ENCODE data around the gene MDFIC2.
"Not testable (repeated sequence)": the region's sequence is repeated elsewhere in the genome, so short reads cannot be mapped to it uniquely, and the experiment has no call there.

MDFIC2 gene

GRCh38 chr3:70250492-70250891, 61.9 kb downstream of the MDFIC2 start:
- DNase-seq, result no peak

- no peak for DNase-seq
Measured at GRCh38 chr3:70249509-70250160, 62.8 kb downstream of the MDFIC2 start.

- no peak for DNase-seq
Measured at GRCh38 chr3:70248856-70249255, 63.6 kb downstream of the MDFIC2 start.

GRCh38 chr3:70247955-70248354, 64.5 kb downstream of the MDFIC2 start:
- no peak for DNase-seq

- no peak for DNase-seq
Measured at GRCh38 chr3:70245746-70246525, 66.5 kb downstream of the MDFIC2 start.

GRCh38 chr3:70244422-70244821, 68.0 kb downstream of the MDFIC2 start:
- DNase-seq, result no peak

- no peak for DNase-seq
Measured at GRCh38 chr3:70242297-70242882, 70.0 kb downstream of the MDFIC2 start.

- DNase-seq, result no peak
Measured at GRCh38 chr3:70233812-70234211, 78.6 kb downstream of the MDFIC2 start.

- DNase-seq, result no peak
Measured at GRCh38 chr3:70233112-70233511, 79.3 kb downstream of the MDFIC2 start.

GRCh38 chr3:70231266-70231701, 81.2 kb downstream of the MDFIC2 start:
- DNase-seq, result no peak

GRCh38 chr3:70227437-70227836, 85.0 kb downstream of the MDFIC2 start:
- DNase-seq, result no peak

- no peak for DNase-seq
Measured at GRCh38 chr3:70225146-70225545, 87.3 kb downstream of the MDFIC2 start.

GRCh38 chr3:70224337-70224736, 88.1 kb downstream of the MDFIC2 start:
- no peak for DNase-seq

GRCh38 chr3:70218471-70218870, 94.0 kb downstream of the MDFIC2 start:
- no peak for DNase-seq

- DNase-seq, result not testable (repeated sequence)
Measured at GRCh38 chr3:70211274-70211673, 101.2 kb downstream of the MDFIC2 start.

GRCh38 chr3:70201975-70202374, 110.5 kb downstream of the MDFIC2 start:
- no peak for DNase-seq

GRCh38 chr3:70189884-70190473, 122.5 kb downstream of the MDFIC2 start:
- no peak for DNase-seq

- no peak for DNase-seq
Measured at GRCh38 chr3:70186221-70186620, 126.2 kb downstream of the MDFIC2 start.

GRCh38 chr3:70185661-70186060, 126.8 kb downstream of the MDFIC2 start:
- no peak for DNase-seq

- no peak for DNase-seq
Measured at GRCh38 chr3:70183781-70184504, 128.5 kb downstream of the MDFIC2 start.

- DNase-seq, result no peak
Measured at GRCh38 chr3:70182166-70182565, 130.3 kb downstream of the MDFIC2 start.

GRCh38 chr3:70180664-70181063, 131.8 kb downstream of the MDFIC2 start:
- no peak for DNase-seq

- no peak for DNase-seq
Measured at GRCh38 chr3:70179111-70179510, 133.3 kb downstream of the MDFIC2 start.
